Bronchial epithelial cell (primary cell): ENCODE data around the gene CD59. TPM values are rescaled to one million over a fixed set of nuclear protein-coding genes. Genes with fewer than 3 reads are reported as not detected.

Experiments used
- DNase-seq: peaks from one replicate; pipeline ENCODE4 v3.0.0-alpha.2; 2010; ENCODE audit warnings: low read depth
- FAIRE-seq: peaks from 2 replicates; lab custom pipeline; 2011; peaks lifted over from hg19 to GRCh38; lab: Jason Lieb, UNC
- H3K27me3 ChIP-seq: 2 replicates; pipeline ENCODE4 v1.5.1; 2011; ENCODE audit warnings: low read length; ENCODE audit not compliant: control insufficient read depth, insufficient read depth
- H3K36me3 ChIP-seq: 2 replicates; pipeline ENCODE4 v1.5.1; 2011; ENCODE audit warnings: low read length; ENCODE audit not compliant: control insufficient read depth, insufficient read depth
- H3K4me3 ChIP-seq: 2 replicates; pipeline ENCODE4 v1.5.1; 2011; ENCODE audit warnings: mild to moderate bottlenecking, low read depth, low read length, control low read depth
- total RNA-seq: library from RNA; depleted of rRNA; stranded (reverse); fragments of >200 nt; gene quantifications from 2 replicates; pipeline ENCODE4 v1.2.1, GENCODE V29; 2014
- TF ChIP-seq, protein P1 (sequence below): IDR thresholded peaks from 2 replicates; pipeline ENCODE4 v1.5.1; 2011; ENCODE audit warnings: mild to moderate bottlenecking, moderate library complexity, low read length, control low read depth, inconsistent platforms; ENCODE audit not compliant: insufficient read depth, severe bottlenecking

CD59 gene
- total RNA-seq, 1 donor from 2014 or later: 193 TPM

GRCh38 chr11:33654594-33654993, 81.6 kb downstream of the CD59 start:
- Histone ChIP-seq H3K36me3 (no peaks in the 10 kb centered on the region), H3K4me3 (no peak overlapping the region), H3K27me3 (no peaks in the 10 kb centered on the region)
- TF ChIP-seq, protein P1, sequence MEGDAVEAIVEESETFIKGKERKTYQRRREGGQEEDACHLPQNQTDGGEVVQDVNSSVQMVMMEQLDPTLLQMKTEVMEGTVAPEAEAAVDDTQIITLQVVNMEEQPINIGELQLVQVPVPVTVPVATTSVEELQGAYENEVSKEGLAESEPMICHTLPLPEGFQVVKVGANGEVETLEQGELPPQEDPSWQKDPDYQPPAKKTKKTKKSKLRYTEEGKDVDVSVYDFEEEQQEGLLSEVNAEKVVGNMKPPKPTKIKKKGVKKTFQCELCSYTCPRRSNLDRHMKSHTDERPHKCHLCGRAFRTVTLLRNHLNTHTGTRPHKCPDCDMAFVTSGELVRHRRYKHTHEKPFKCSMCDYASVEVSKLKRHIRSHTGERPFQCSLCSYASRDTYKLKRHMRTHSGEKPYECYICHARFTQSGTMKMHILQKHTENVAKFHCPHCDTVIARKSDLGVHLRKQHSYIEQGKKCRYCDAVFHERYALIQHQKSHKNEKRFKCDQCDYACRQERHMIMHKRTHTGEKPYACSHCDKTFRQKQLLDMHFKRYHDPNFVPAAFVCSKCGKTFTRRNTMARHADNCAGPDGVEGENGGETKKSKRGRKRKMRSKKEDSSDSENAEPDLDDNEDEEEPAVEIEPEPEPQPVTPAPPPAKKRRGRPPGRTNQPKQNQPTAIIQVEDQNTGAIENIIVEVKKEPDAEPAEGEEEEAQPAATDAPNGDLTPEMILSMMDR: no peak
- DNase-seq: no peak
- FAIRE-seq: no peak

Other genes with a start within 250 kb of the CD59 start
- not detected in 2 replicates for gene C11orf91, start 35.6 kb downstream of the CD59 start, total RNA-seq
- gene FBXO3, start 38.1 kb upstream of the CD59 start, total RNA-seq: 32.6 and 35.0 TPM in 2 replicates
- gene LMO2, start 155.7 kb upstream of the CD59 start, total RNA-seq: 0.77 and 1.1 TPM in 2 replicates